ENCODE results near the gene CADM1. TPM values are rescaled to one million over a fixed set of nuclear protein-coding genes. Genes with fewer than 3 reads are reported as not detected.
A peak's percentile ranks its signal among the peaks of the same experiment; 100 is the strongest.

CADM1 gene
- total RNA-seq, 4 donors from 2014 or later: 10.6 to 15.7 (median 13.8) TPM

DNA sequence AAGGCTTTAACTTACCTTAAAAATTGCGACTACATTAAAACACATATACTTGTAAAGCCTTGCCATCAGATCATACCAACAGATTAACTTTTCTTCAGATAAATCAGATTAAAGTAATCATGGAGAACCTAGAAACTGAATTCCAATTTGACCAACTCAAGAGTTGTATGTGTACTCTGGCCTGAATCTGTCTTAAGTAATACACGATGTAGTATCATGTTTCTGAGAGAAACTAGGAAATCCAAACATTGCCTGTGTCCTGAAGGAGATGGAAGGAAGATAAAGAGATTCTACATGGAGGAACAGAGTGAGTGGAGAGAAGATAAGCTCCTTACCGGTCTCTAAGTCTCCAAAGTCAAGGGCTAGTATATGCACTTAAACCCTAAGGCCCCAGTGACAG lies 162.1 kb downstream of the CADM1 start:
- H3K4me3 ChIP-seq: no peak overlapping the region
- H3K36me3 ChIP-seq: no peaks in the 10 kb centered on the region
- H3K4me1 ChIP-seq: peaks cover 0 to 4% (median 0%) of the 10 kb centered on the region in 4 donors
- no peaks in the 10 kb centered on the region for H3K9me3 ChIP-seq
- no peak for DNase-seq (ENCODE audit: extremely low spot score)
- no peak overlapping the region for H3K27ac ChIP-seq (replicated peaks in 1 of 4)
- 98% methylated on average over 3 of the region's 3 CpGs for WGBS
- H3K27me3 ChIP-seq: no peaks in the 10 kb centered on the region
- intact Hi-C loops (cut with DNase I): no loop called here
- no peak for TF ChIP-seq EP300 (IDR thresholded peaks at IDR 0.05)

DNA sequence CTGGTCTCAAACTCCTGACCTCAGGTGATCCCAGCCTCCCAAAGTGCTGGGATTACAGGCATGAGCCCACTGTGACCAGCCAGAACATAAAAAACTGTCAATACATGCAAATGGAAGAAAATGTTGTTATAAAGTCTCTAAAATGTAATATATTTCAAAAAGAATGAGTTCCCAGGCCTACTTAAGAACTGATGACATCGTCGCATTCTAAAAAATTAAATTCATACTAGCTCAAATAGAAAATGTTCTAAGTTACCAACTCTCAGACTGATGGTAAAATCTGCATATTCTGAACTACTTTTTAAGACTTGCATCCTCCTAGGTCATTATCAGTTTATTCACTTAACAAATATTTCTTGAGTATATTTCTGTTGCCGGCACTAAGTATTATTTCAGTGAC lies 163.3 kb downstream of the CADM1 start:
- H3K4me1 ChIP-seq: peaks cover 0 to under 1% (median 0%) of the 10 kb centered on the region in 4 donors
- intact Hi-C loops (cut with DNase I): no loop called here
- H3K36me3 ChIP-seq: no peaks in the 10 kb centered on the region
- H3K4me3 ChIP-seq: no peak overlapping the region
- H3K27ac ChIP-seq (replicated peaks in 1 of 4): no peak overlapping the region
- 98% methylated on average over 3 of the region's 3 CpGs for WGBS
- TF ChIP-seq POLR2AphosphoS5 (IDR thresholded peaks at IDR 0.05) (no peak), EP300 (IDR thresholded peaks at IDR 0.05) (no peak), POLR2A (IDR thresholded peaks at IDR 0.05; ENCODE audit: low read depth) (no peak)
- TF ChIP-seq, protein P1, sequence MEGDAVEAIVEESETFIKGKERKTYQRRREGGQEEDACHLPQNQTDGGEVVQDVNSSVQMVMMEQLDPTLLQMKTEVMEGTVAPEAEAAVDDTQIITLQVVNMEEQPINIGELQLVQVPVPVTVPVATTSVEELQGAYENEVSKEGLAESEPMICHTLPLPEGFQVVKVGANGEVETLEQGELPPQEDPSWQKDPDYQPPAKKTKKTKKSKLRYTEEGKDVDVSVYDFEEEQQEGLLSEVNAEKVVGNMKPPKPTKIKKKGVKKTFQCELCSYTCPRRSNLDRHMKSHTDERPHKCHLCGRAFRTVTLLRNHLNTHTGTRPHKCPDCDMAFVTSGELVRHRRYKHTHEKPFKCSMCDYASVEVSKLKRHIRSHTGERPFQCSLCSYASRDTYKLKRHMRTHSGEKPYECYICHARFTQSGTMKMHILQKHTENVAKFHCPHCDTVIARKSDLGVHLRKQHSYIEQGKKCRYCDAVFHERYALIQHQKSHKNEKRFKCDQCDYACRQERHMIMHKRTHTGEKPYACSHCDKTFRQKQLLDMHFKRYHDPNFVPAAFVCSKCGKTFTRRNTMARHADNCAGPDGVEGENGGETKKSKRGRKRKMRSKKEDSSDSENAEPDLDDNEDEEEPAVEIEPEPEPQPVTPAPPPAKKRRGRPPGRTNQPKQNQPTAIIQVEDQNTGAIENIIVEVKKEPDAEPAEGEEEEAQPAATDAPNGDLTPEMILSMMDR (IDR thresholded peaks at IDR 0.05): no peak
- H3K9me3 ChIP-seq: no peaks in the 10 kb centered on the region
- DNase-seq (ENCODE audit: extremely low spot score): no peak
- no peaks in the 10 kb centered on the region for H3K27me3 ChIP-seq

DNA sequence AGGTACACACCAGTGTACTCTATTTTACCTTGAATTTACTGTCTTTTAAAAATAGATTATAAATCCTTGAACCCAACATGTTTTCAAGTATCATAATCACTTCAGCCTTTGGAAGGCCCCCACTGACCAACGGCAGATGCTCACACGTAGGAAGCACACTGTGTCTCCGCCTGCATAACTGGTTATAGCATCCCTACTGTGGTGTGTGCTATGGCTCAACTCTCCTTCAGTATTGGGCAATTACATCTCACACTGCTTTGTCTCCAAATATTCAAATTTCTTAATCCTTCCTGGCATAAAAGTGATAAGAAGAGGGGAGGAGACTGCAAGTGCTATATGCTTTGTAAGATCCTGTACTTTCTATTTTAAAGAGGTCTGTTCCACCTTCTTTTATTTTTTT lies 165.7 kb downstream of the CADM1 start:
- DNase-seq (ENCODE audit: extremely low spot score): no peak

DNA sequence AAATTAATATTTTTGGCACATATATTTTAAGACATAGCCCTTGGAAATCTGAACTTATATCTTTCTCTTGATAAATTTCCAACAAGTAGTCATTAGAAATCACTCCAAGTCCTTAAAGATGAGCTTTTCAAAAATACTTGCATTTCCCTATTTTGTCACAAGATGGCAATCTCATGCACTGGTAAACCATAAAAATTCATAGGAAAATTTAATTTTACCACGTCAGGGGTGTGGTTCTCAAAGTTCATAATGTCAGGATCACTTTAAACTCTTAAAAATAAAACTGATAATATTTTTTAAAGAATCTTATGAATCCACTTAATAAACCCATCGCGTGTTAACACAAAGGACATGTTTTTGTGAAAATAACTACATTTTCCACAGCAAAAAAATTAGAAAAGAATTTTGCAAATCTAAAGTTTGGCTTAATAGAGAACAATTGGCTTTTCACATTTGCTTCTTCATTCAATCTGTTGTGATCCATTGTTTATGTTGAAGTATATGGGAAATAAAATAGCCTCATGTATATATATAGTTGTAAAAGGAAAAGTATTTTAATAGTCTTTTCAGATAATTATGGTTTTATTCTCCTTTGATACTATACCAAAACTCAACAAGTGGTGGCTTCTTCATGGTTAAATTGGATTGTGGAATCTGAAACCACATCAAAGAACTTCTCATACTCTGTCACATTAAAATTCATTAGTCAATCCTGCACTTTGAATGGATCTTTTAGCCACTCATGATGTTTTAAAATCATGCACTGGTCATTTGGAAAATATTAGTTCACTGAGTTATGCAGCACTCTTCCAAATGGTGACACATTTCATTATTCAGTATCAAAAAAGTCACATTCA lies 169.1 kb downstream of the CADM1 start:
- no peak for DNase-seq (ENCODE audit: extremely low spot score)
- Histone ChIP-seq H3K27ac (replicated peaks in 1 of 4) (no peak overlapping the region), H3K36me3 (no peaks in the 10 kb centered on the region), H3K27me3 (no peaks in the 10 kb centered on the region), H3K4me1 (no peaks in the 10 kb centered on the region), H3K9me3 (no peaks in the 10 kb centered on the region), H3K4me3 (no peak overlapping the region)
- WGBS: 52% methylated on average over 3 of the region's 3 CpGs
- TF ChIP-seq POLR2AphosphoS5 (IDR thresholded peaks at IDR 0.05): no peak
- TF ChIP-seq, protein P1 (IDR thresholded peaks at IDR 0.05): peak; percentile 69 to 79 (median 72)
- no peak for TF ChIP-seq EP300 (IDR thresholded peaks at IDR 0.05)
- no peak for TF ChIP-seq POLR2A (IDR thresholded peaks at IDR 0.05; ENCODE audit: low read depth)
- intact Hi-C loops (cut with DNase I): loop anchor here (2.0 to 10.0 kb wide), 2 partner anchors 168 to 360 kb away; no protein-coding TSS in a partner anchor

More for the DNA sequence above, 165.7 kb downstream of the CADM1 start:
- no peak for TF ChIP-seq EP300 (IDR thresholded peaks at IDR 0.05)
- TF ChIP-seq, protein P1 (IDR thresholded peaks at IDR 0.05): no peak
- TF ChIP-seq POLR2A (IDR thresholded peaks at IDR 0.05; ENCODE audit: low read depth): no peak
- 89% methylated on average over 3 of the region's 3 CpGs for WGBS
- Histone ChIP-seq H3K4me1 (no peaks in the 10 kb centered on the region), H3K27ac (replicated peaks in 1 of 4) (no peak overlapping the region), H3K27me3 (no peaks in the 10 kb centered on the region), H3K36me3 (no peaks in the 10 kb centered on the region), H3K4me3 (no peak overlapping the region), H3K9me3 (no peaks in the 10 kb centered on the region)
- intact Hi-C loops (cut with DNase I): loop anchor here (10.0 kb wide), 1 partner anchor 356 kb away; no protein-coding TSS in a partner anchor

DNA sequence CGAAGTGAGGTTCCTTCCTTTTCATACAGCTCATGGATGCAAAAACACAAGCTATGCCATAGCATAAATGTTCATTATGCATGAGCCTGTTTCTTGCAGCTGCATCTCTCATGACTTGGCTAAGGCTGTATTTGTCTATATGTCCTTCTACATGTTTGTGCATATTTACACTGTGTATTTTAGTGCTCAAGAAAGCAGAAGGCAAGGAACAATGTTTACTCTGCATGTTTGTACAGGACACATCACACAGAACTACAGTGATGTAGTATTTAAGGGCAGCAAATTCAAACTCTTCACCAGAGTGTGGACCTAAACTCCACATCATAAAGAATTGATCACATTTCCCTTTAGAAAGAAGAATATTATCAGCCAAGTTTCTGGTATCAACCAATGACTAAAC lies 170.3 kb downstream of the CADM1 start:
- Histone ChIP-seq H3K27me3 (no peaks in the 10 kb centered on the region), H3K36me3 (no peaks in the 10 kb centered on the region), H3K4me1 (no peaks in the 10 kb centered on the region), H3K9me3 (no peaks in the 10 kb centered on the region), H3K4me3 (no peak overlapping the region), H3K27ac (replicated peaks in 1 of 4) (no peak overlapping the region)
- WGBS: 39% methylated on average over 1 of the region's 1 CpG
- TF ChIP-seq POLR2A (IDR thresholded peaks at IDR 0.05; ENCODE audit: low read depth): no peak
- no peak for TF ChIP-seq EP300 (IDR thresholded peaks at IDR 0.05)
- TF ChIP-seq, protein P1 (IDR thresholded peaks at IDR 0.05): no peak
- no peak for TF ChIP-seq POLR2AphosphoS5 (IDR thresholded peaks at IDR 0.05)
- no peak for DNase-seq (ENCODE audit: extremely low spot score)
- intact Hi-C loops (cut with DNase I): loop anchor here (2.0 to 10.0 kb wide), 2 partner anchors 169 to 361 kb away; no protein-coding TSS in a partner anchor

All from esophagus muscularis mucosa (tissue), 4 donors.